Measurements from ENCODE around the gene LIG4.

Gene LIG4

DNA sequence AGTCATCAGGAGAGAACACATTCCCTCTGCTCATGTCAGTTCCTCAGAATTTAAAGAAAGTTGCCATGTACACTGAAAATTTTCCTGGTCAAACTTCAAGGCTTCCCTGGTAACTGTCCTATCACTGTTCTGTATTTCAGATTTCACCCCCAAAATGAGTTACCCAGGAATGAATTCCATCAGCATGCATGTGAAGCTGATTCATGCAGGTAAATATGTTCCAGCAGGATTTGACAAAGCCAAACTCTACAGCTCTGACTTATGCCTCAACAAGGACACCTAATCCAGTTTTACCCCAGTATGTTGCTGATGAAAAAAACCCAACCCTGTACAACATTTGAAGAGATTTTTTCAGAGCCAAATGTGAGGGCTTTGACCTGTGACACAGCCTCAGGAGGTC is 21.5 kb downstream of the LIG4 start:
- H3K9me3 ChIP-seq (ENCODE audit: control insufficient read depth, low read length), result peaks cover 23% of the 10 kb centered on the region
- H3K36me3 ChIP-seq (ENCODE audit: control insufficient read depth, insufficient read depth, low read length, severe bottlenecking), result no peaks in the 10 kb centered on the region
- no peak for DNase-seq (ENCODE audit: low read depth)
- no peaks in the 10 kb centered on the region for H3K4me1 ChIP-seq (ENCODE audit: control insufficient read depth, insufficient read depth, low read length)
- H3K27me3 ChIP-seq (replicated peaks; ENCODE audit: control insufficient read depth, insufficient read depth, low read length), result no peaks in the 10 kb centered on the region
- no peak overlapping the region for H3K9ac ChIP-seq (ENCODE audit: low read length)
- H3K4me3 ChIP-seq (ENCODE audit: low read length), result no peak overlapping the region

DNA sequence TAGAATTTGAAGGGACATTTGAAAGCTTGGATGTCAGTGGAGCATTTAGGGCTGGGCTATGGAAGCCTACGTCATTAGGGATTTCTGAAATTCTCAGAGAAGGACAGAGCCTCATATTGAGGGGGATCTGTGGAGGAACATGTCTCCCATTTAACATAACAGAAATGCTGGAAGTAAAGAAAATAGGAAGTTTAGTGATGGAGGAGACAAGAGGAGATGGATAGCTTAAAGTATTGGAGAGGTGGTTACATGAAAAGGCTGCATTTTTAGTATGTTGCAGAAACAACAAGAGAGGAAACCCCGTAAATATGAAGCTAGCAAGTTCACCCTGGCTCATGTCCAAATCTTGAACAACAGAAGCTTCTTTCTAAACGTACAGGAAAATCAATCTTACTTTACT is 24.4 kb downstream of the LIG4 start:
- H3K4me1 ChIP-seq (ENCODE audit: control insufficient read depth, insufficient read depth, low read length), result no peaks in the 10 kb centered on the region
- peaks cover 23% of the 10 kb centered on the region for H3K9me3 ChIP-seq (ENCODE audit: control insufficient read depth, low read length)
- H3K36me3 ChIP-seq (ENCODE audit: control insufficient read depth, insufficient read depth, low read length, severe bottlenecking), result no peaks in the 10 kb centered on the region
- H3K9ac ChIP-seq (ENCODE audit: low read length), result no peak overlapping the region
- no peak overlapping the region for H3K4me3 ChIP-seq (ENCODE audit: low read length)
- H3K27me3 ChIP-seq (replicated peaks; ENCODE audit: control insufficient read depth, insufficient read depth, low read length), result no peaks in the 10 kb centered on the region
- DNase-seq (ENCODE audit: low read depth), result no peak

DNA sequence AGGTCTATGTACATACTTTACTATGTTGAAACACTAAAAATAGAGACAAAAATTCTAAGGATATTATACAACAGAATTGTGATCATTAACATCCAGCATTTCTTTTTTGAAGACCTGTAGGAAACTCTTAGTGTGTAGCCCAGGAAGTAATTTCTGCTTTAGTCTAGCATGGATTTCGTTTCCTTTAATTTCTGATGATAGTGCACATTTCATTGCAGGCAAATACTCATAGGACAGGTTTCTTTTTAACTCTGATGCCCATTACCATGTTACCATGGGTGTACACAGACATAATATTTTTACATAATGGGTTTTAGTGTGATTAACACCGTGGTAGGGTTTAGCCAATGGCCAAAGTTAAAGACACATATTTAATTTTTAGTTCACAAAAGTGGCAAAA is 27.1 kb downstream of the LIG4 start:
- no peak overlapping the region for H3K4me3 ChIP-seq (ENCODE audit: low read length)

DNA sequence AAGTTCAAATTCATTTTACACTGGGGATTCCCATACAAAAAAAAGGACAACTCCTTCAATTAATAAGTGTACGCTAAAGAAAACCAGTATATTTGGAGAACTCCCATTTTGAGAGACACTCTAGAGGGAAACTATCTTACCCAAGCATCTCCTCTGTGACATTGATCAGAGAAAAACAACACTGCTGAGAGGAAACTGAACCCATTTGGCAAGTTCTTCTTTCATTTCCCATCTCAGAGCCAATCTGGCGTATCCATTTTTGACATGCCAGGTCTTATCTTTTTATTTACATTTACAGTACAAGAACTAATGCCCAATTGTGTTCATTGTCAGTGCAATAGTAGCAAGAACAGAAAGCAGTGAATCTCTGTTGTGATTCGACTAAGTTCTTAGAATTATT is 30.1 kb downstream of the LIG4 start:
- H3K9ac ChIP-seq (ENCODE audit: low read length), result no peak overlapping the region
- peaks cover 5% of the 10 kb centered on the region for H3K4me1 ChIP-seq (ENCODE audit: control insufficient read depth, insufficient read depth, low read length)
- H3K9me3 ChIP-seq (ENCODE audit: control insufficient read depth, low read length), result no peaks in the 10 kb centered on the region
- H3K4me3 ChIP-seq (ENCODE audit: low read length), result no peak overlapping the region
- no peaks in the 10 kb centered on the region for H3K36me3 ChIP-seq (ENCODE audit: control insufficient read depth, insufficient read depth, low read length, severe bottlenecking)
- DNase-seq (ENCODE audit: low read depth), result no peak
- no peaks in the 10 kb centered on the region for H3K27me3 ChIP-seq (replicated peaks; ENCODE audit: control insufficient read depth, insufficient read depth, low read length)

More for the DNA sequence above, 27.1 kb downstream of the LIG4 start:
- Histone ChIP-seq H3K4me1 (ENCODE audit: control insufficient read depth, insufficient read depth, low read length) (no peaks in the 10 kb centered on the region), H3K9ac (ENCODE audit: low read length) (no peak overlapping the region), H3K9me3 (ENCODE audit: control insufficient read depth, low read length) (peaks cover 6% of the 10 kb centered on the region), H3K36me3 (ENCODE audit: control insufficient read depth, insufficient read depth, low read length, severe bottlenecking) (no peaks in the 10 kb centered on the region), H3K27me3 (replicated peaks; ENCODE audit: control insufficient read depth, insufficient read depth, low read length) (no peaks in the 10 kb centered on the region)
- no peak for DNase-seq (ENCODE audit: low read depth)

DNA sequence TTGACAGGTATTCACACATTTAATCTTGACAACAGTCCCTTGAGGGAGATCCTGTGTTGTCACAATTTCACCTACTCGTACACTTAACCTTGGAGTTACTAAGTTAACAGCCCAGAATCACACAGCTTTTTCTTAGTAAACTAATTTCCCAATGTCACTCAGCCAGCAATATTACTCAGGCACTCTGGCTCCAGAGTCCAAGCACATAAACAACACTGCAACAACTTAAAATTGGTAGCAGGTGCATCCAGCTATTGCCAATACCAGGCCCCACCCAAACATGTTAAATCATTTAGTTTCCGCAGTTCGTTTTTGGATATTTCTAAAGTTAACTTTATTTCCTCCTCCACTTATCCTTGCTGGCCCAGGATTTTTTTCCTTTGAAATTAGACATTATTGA is 32.7 kb downstream of the LIG4 start:
- Histone ChIP-seq H3K36me3 (ENCODE audit: control insufficient read depth, insufficient read depth, low read length, severe bottlenecking) (no peaks in the 10 kb centered on the region), H3K4me3 (ENCODE audit: low read length) (no peak overlapping the region), H3K27me3 (replicated peaks; ENCODE audit: control insufficient read depth, insufficient read depth, low read length) (no peaks in the 10 kb centered on the region), H3K4me1 (ENCODE audit: control insufficient read depth, insufficient read depth, low read length) (peaks cover 5% of the 10 kb centered on the region), H3K9me3 (ENCODE audit: control insufficient read depth, low read length) (no peaks in the 10 kb centered on the region), H3K9ac (ENCODE audit: low read length) (no peak overlapping the region)
- DNase-seq (ENCODE audit: low read depth), result no peak

DNA sequence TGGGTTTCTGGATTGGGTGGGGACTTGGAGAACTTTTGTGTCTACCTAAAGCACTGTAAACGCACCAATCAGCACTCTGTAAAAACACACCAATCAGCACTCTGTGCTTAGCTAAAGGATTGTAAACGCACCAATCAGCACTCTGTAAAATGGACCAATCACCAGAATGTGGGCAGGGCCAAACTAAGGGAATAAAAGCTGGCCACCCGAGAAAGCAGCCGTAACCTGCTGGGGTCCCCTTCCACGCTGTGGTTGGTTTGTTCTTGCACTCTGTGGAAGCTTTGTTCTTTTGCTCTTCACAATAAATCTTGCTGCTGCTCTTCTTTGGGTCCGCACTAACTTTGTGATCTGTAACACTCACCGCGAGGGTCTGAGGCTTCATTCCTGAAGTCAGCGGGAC is 37.3 kb downstream of the LIG4 start:
- DNase-seq (ENCODE audit: low read depth), result no peak
- Histone ChIP-seq H3K4me1 (ENCODE audit: control insufficient read depth, insufficient read depth, low read length) (peaks cover 5% of the 10 kb centered on the region), H3K4me3 (ENCODE audit: low read length) (no peak overlapping the region), H3K9ac (ENCODE audit: low read length) (no peak overlapping the region), H3K36me3 (ENCODE audit: control insufficient read depth, insufficient read depth, low read length, severe bottlenecking) (no peaks in the 10 kb centered on the region), H3K9me3 (ENCODE audit: control insufficient read depth, low read length) (no peaks in the 10 kb centered on the region), H3K27me3 (replicated peaks; ENCODE audit: control insufficient read depth, insufficient read depth, low read length) (no peaks in the 10 kb centered on the region)

DNA sequence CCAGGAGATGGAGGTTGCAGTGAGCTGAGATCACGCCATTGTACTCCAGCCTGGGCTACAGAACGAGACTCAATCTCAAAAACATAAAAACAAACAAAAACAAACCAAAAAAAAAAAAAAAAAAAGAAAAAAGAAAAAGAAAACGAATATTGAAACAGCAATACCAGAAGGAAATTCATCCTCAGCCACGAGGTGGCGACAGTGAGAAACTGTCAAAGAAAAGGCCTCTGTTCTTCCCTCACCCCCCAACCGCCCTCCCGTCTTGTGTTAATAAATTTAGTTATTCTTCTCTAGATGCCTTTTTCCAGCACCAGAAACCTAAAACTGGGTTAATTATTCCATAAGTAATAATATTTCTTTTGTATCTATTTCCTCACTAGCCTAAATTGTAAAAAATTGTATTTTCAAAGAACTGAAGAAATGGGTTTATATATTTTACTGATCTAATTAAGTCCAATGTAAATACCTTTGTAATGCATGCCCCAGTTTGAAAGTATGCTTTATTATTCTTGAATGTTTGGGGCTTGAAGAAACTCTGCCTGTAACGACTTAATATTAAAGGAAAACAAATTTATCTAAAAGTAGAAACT is 38.6 kb downstream of the LIG4 start:
- H3K27me3 ChIP-seq (replicated peaks; ENCODE audit: control insufficient read depth, insufficient read depth, low read length), result no peaks in the 10 kb centered on the region
- H3K36me3 ChIP-seq (ENCODE audit: control insufficient read depth, insufficient read depth, low read length, severe bottlenecking), result no peaks in the 10 kb centered on the region
- H3K9me3 ChIP-seq (ENCODE audit: control insufficient read depth, low read length), result peaks cover 5% of the 10 kb centered on the region
- peak; percentile 65 for DNase-seq (ENCODE audit: low read depth)
- no peak overlapping the region for H3K9ac ChIP-seq (ENCODE audit: low read length)
- no peak overlapping the region for H3K4me3 ChIP-seq (ENCODE audit: low read length)
- no peaks in the 10 kb centered on the region for H3K4me1 ChIP-seq (ENCODE audit: control insufficient read depth, insufficient read depth, low read length)

DNA sequence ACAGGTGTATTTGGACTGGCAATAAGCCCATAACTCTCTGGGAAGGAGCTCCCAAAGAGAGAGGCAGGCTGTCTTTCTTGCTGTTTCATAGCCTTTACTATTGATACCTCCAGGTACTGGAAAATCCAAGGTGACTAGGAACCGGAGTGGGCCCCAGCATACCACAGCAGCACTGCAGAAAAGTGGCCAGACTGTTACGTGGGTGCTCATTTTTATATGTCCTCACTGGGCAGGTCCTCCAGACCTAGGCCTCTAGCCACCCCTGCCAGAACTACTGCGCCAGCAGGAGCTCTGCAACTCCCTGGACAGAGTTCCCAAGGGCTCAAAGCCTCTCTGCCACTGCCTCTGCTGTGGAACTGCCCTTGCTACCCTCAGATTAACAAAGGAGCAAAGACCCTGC is 46.4 kb downstream of the LIG4 start:
- DNase-seq (ENCODE audit: low read depth), result no peak
- Histone ChIP-seq H3K36me3 (ENCODE audit: control insufficient read depth, insufficient read depth, low read length, severe bottlenecking) (no peaks in the 10 kb centered on the region), H3K4me3 (ENCODE audit: low read length) (no peak overlapping the region), H3K9me3 (ENCODE audit: control insufficient read depth, low read length) (peaks cover 22% of the 10 kb centered on the region), H3K4me1 (ENCODE audit: control insufficient read depth, insufficient read depth, low read length) (no peaks in the 10 kb centered on the region), H3K9ac (ENCODE audit: low read length) (no peak overlapping the region), H3K27me3 (replicated peaks; ENCODE audit: control insufficient read depth, insufficient read depth, low read length) (no peaks in the 10 kb centered on the region)

DNA sequence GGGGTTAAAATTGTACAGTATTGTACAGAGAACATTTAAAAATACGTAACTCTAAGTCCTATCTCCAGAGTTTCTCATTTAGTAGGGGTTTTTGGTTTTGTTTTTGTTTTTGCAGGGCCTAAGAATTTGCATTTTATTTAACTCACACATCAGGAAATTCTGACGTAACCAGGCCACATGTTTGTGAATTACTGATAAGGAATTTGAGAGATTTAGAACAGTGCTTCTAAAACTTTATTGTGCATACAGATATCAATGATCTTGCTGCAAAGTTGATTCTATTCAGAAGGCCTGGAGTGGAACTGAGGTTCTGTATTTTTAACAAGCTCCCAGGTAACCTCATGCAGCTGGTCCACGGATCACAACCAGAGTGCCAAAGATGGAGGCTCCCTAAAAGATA is 49.3 kb downstream of the LIG4 start:
- peaks cover 12% of the 10 kb centered on the region for H3K9me3 ChIP-seq (ENCODE audit: control insufficient read depth, low read length)
- no peaks in the 10 kb centered on the region for H3K36me3 ChIP-seq (ENCODE audit: control insufficient read depth, insufficient read depth, low read length, severe bottlenecking)
- H3K27me3 ChIP-seq (replicated peaks; ENCODE audit: control insufficient read depth, insufficient read depth, low read length), result no peaks in the 10 kb centered on the region
- H3K9ac ChIP-seq (ENCODE audit: low read length), result no peak overlapping the region
- H3K4me1 ChIP-seq (ENCODE audit: control insufficient read depth, insufficient read depth, low read length), result no peaks in the 10 kb centered on the region
- peak; percentile 13 for DNase-seq (ENCODE audit: low read depth)
- no peak overlapping the region for H3K4me3 ChIP-seq (ENCODE audit: low read length)

DNA sequence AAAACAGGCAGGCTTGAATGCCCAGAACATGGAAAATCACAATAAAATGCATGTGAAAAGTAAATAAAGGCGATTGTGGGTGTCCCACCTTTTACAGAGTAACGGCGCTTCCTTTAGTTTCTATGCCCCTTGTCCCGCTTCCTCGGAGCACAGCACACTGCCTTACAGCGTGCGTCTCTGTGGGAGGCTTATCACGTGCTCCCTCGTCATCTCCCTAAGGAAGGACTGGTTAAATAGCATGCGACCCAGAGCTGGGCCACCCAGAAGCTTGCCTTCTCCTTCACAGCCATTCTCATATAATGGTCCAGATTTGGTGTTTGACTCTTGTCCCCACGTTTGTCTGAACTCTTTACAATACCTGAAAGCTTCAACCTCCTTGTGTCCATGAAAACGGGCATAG is 56.6 kb downstream of the LIG4 start:
- no peaks in the 10 kb centered on the region for H3K36me3 ChIP-seq (ENCODE audit: control insufficient read depth, insufficient read depth, low read length, severe bottlenecking)
- no peaks in the 10 kb centered on the region for H3K4me1 ChIP-seq (ENCODE audit: control insufficient read depth, insufficient read depth, low read length)
- peaks cover 4% of the 10 kb centered on the region for H3K27me3 ChIP-seq (replicated peaks; ENCODE audit: control insufficient read depth, insufficient read depth, low read length)
- DNase-seq (ENCODE audit: low read depth), result no peak
- no peak overlapping the region for H3K9ac ChIP-seq (ENCODE audit: low read length)
- no peak overlapping the region for H3K4me3 ChIP-seq (ENCODE audit: low read length)
- no peaks in the 10 kb centered on the region for H3K9me3 ChIP-seq (ENCODE audit: control insufficient read depth, low read length)
